Activated T-cell treated with anti-CD3 and anti-CD28 coated beads, Interleukin-2, amount 50 U/mL, for 72 hours (primary cell): ENCODE measurements around the gene ABCA3. TPM values are rescaled to one million over a fixed set of nuclear protein-coding genes. Genes with fewer than 3 reads are reported as not detected.

ENCODE experiments used
- ATAC-seq, 2 donors: fragments of 150-1000 bp; cut with Tn5 transposase; replicated peaks in 1 of 2; 2 replicates each; pipeline ENCODE4 v1.10.0; 2021; ENCODE audit warnings: moderate library complexity in 2 of 2, mild to moderate bottlenecking in 1 of 2
- DNase-seq, 2 donors: peaks; one replicate each; pipeline ENCODE4 v3.0.0; 2021 to 2022; ENCODE audit warnings: mixed read lengths in 1 of 2
- H3K27ac Mint-ChIP-seq: one replicate; pipeline ENCODE4 v1.8.0; 2022; ENCODE audit warnings: mild to moderate bottlenecking, moderate library complexity, mixed read lengths
- H3K27me3 Mint-ChIP-seq: one replicate; pipeline ENCODE4 v1.8.0; 2022; ENCODE audit warnings: low read depth, mixed read lengths
- H3K36me3 Mint-ChIP-seq, 2 donors: one replicate each; pipeline ENCODE4 v1.8.0; 2022; ENCODE audit warnings: mixed read lengths in 2 of 2, mild to moderate bottlenecking in 1 of 2; ENCODE audit not compliant: insufficient read depth in 2 of 2
- H3K4me1 Mint-ChIP-seq: one replicate; pipeline ENCODE4 v1.8.0; 2022; ENCODE audit warnings: low read depth, mixed read lengths
- H3K4me3 Mint-ChIP-seq, 2 donors: one replicate each; pipeline ENCODE4 v1.8.0; 2022; ENCODE audit warnings: mild to moderate bottlenecking in 2 of 2, mixed read lengths in 2 of 2, moderate library complexity in 2 of 2
- H3K9me3 Mint-ChIP-seq, 2 donors: one replicate each; pipeline ENCODE4 v1.8.0; 2022; ENCODE audit warnings: mixed read lengths in 2 of 2
- total RNA-seq, 2 donors: library from RNA; stranded (reverse); gene quantifications; one replicate each; pipeline ENCODE4 v1.2.3, GENCODE V29; 2022

ABCA3 gene
- total RNA-seq, 2 donors from 2014 or later: 13.7 to 14.6 TPM

- Mint-ChIP-seq H3K36me3 (no peaks in the 10 kb centered on the region), H3K27ac (no peak overlapping the region), H3K4me1 (no peaks in the 10 kb centered on the region), H3K4me3 (no peak overlapping the region), H3K9me3 (no peaks in the 10 kb centered on the region), H3K27me3 (peaks cover 36% of the 10 kb centered on the region)
- DNase-seq (peak in 1 of 2 donors; percentile 7), ATAC-seq (peak in 1 of 2 donors; percentile 26)
Measured at GRCh38 chr16:2366660-2367309, 26.3 kb upstream of the ABCA3 start.

GRCh38 chr16:2365397-2366294 lies 25.1 kb upstream of the ABCA3 start:
- no peak for DNase-seq
- no peak overlapping the region for H3K27ac Mint-ChIP-seq
- H3K4me3 Mint-ChIP-seq: no peak overlapping the region
- no peaks in the 10 kb centered on the region for H3K9me3 Mint-ChIP-seq
- no peaks in the 10 kb centered on the region for H3K36me3 Mint-ChIP-seq
- no peaks in the 10 kb centered on the region for H3K4me1 Mint-ChIP-seq
- peaks cover 46% of the 10 kb centered on the region for H3K27me3 Mint-ChIP-seq
- no peak for ATAC-seq

- no peak overlapping the region for H3K4me3 Mint-ChIP-seq
- no peaks in the 10 kb centered on the region for H3K36me3 Mint-ChIP-seq
- H3K27ac Mint-ChIP-seq: no peak overlapping the region
- ATAC-seq (no peak), DNase-seq (no peak)
- H3K9me3 Mint-ChIP-seq: no peaks in the 10 kb centered on the region
- no peaks in the 10 kb centered on the region for H3K4me1 Mint-ChIP-seq
- peaks cover 53% of the 10 kb centered on the region for H3K27me3 Mint-ChIP-seq
Measured at GRCh38 chr16:2364638-2365210, 24.2 kb upstream of the ABCA3 start.

GRCh38 chr16:2362218-2362617 lies 21.7 kb upstream of the ABCA3 start:
- Mint-ChIP-seq H3K27ac (no peak overlapping the region), H3K4me3 (no peak overlapping the region), H3K9me3 (no peaks in the 10 kb centered on the region), H3K4me1 (no peaks in the 10 kb centered on the region), H3K27me3 (peaks cover 62% of the 10 kb centered on the region), H3K36me3 (peaks cover 0 to 2% of the 10 kb centered on the region in 2 donors)
- DNase-seq (no peak), ATAC-seq (no peak)

- peaks cover 0 to 2% of the 10 kb centered on the region in 2 donors for H3K36me3 Mint-ChIP-seq
- peaks cover 57% of the 10 kb centered on the region for H3K27me3 Mint-ChIP-seq
- no peak for ATAC-seq
- H3K4me1 Mint-ChIP-seq: no peaks in the 10 kb centered on the region
- no peak for DNase-seq
- H3K4me3 Mint-ChIP-seq: no peak overlapping the region
- H3K27ac Mint-ChIP-seq: no peak overlapping the region
- H3K9me3 Mint-ChIP-seq: no peaks in the 10 kb centered on the region
Measured at GRCh38 chr16:2361129-2361528, 20.6 kb upstream of the ABCA3 start.

- Mint-ChIP-seq H3K4me1 (no peaks in the 10 kb centered on the region), H3K27ac (no peak overlapping the region), H3K4me3 (no peak overlapping the region), H3K9me3 (no peaks in the 10 kb centered on the region), H3K27me3 (peaks cover 48% of the 10 kb centered on the region), H3K36me3 (peaks cover 0 to 2% of the 10 kb centered on the region in 2 donors)
- no peak for ATAC-seq
- no peak for DNase-seq
Measured at GRCh38 chr16:2359919-2360318, 19.4 kb upstream of the ABCA3 start.

GRCh38 chr16:2358811-2359210 lies 18.3 kb upstream of the ABCA3 start:
- no peak overlapping the region for H3K4me3 Mint-ChIP-seq
- ATAC-seq: no peak
- H3K27me3 Mint-ChIP-seq: peaks cover 38% of the 10 kb centered on the region
- no peak overlapping the region for H3K27ac Mint-ChIP-seq
- H3K9me3 Mint-ChIP-seq: no peaks in the 10 kb centered on the region
- peaks cover 0 to 2% of the 10 kb centered on the region in 2 donors for H3K36me3 Mint-ChIP-seq
- H3K4me1 Mint-ChIP-seq: no peaks in the 10 kb centered on the region
- DNase-seq: no peak

- no peak overlapping the region for H3K4me3 Mint-ChIP-seq
- no peak overlapping the region for H3K27ac Mint-ChIP-seq
- DNase-seq (no peak), ATAC-seq (no peak)
- H3K27me3 Mint-ChIP-seq: peaks cover 46% of the 10 kb centered on the region
- H3K4me1 Mint-ChIP-seq: no peaks in the 10 kb centered on the region
- H3K9me3 Mint-ChIP-seq: no peaks in the 10 kb centered on the region
- peaks cover 0 to 2% of the 10 kb centered on the region in 2 donors for H3K36me3 Mint-ChIP-seq
Measured at GRCh38 chr16:2357331-2357730, 16.8 kb upstream of the ABCA3 start.

- ATAC-seq: no peak
- Mint-ChIP-seq H3K4me1 (no peaks in the 10 kb centered on the region), H3K27me3 (peaks cover 17% of the 10 kb centered on the region), H3K27ac (no peak overlapping the region), H3K4me3 (no peak overlapping the region), H3K9me3 (no peaks in the 10 kb centered on the region), H3K36me3 (no peaks in the 10 kb centered on the region)
- DNase-seq: no peak
Measured at GRCh38 chr16:2350500-2350899, 10.0 kb upstream of the ABCA3 start.

- H3K4me1 Mint-ChIP-seq: peaks cover 16% of the 10 kb centered on the region
- H3K27me3 Mint-ChIP-seq: peaks cover 14% of the 10 kb centered on the region
- ATAC-seq (no peak), DNase-seq (no peak)
- H3K9me3 Mint-ChIP-seq: no peaks in the 10 kb centered on the region
- peaks cover 0 to 5% of the 10 kb centered on the region in 2 donors for H3K36me3 Mint-ChIP-seq
- peak overlapping the region in 1 of 2 donors; percentile 29 for H3K4me3 Mint-ChIP-seq
- peak overlapping the region; percentile 42 for H3K27ac Mint-ChIP-seq
Measured at GRCh38 chr16:2343211-2343610, 2.7 kb upstream of the ABCA3 start.

- peaks cover 14% of the 10 kb centered on the region for H3K27me3 Mint-ChIP-seq
- no peak overlapping the region for H3K27ac Mint-ChIP-seq
- H3K9me3 Mint-ChIP-seq: no peaks in the 10 kb centered on the region
- H3K4me1 Mint-ChIP-seq: peaks cover 20% of the 10 kb centered on the region
- H3K4me3 Mint-ChIP-seq: no peak overlapping the region
- DNase-seq (peak in 1 of 2 donors; percentile 9), ATAC-seq (no peak)
- peaks cover 0 to 5% of the 10 kb centered on the region in 2 donors for H3K36me3 Mint-ChIP-seq
Measured at GRCh38 chr16:2341456-2342447, 1.2 kb upstream of the ABCA3 start.
